HG03460 (cell line): ENCODE results near the gene NDUFV3.
"Not testable (repeated sequence)": the region's sequence is repeated elsewhere in the genome, so short reads cannot be mapped to it uniquely, and the experiment has no call there.

Experiments used
- ATAC-seq: cut with Tn5 transposase; IDR thresholded peaks from one replicate; pipeline ENCODE4 v1.9.1; 2021; ENCODE audit not compliant: unreplicated experiment

Gene NDUFV3

DNA sequence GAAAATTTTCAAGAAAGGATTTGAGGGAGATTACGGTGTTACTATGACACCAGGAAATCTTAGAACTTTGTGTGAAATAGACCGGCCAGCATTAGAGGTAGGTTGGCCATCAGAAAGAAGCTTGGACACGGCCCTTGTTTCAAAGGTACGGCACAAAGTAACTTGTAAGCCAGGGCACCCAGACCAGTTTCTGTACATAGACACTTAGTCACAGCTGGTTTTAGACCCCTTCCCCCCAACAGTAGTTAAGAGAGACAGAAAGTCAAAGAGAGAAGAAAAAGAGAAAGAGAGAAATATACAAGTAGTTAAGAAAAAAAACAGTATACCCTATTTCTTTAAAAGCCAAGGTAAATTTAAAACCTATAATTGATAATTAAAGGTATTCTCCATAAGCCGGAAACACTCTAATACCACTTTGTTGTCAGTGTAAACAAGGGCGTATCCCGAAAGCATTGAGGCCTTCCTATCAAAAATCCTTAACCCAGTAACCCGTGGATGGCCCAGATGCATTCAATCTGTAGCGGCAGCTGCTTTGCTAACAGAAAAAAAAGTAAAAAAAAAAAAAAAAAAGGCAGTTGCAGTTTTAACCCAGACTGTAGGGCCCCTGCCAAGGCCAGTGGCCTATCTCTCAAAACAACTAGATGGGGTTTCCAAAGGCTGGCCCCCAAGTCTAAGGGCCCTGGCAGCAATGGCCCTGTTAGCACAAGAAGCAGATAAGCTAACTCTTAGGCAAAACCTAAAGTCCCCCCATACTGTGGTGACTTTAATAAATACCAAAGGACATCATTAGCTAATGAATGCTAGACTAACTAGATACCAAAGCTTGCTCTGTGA is 40.2 kb downstream of the NDUFV3 start:
- not testable (repeated sequence) for ATAC-seq

DNA sequence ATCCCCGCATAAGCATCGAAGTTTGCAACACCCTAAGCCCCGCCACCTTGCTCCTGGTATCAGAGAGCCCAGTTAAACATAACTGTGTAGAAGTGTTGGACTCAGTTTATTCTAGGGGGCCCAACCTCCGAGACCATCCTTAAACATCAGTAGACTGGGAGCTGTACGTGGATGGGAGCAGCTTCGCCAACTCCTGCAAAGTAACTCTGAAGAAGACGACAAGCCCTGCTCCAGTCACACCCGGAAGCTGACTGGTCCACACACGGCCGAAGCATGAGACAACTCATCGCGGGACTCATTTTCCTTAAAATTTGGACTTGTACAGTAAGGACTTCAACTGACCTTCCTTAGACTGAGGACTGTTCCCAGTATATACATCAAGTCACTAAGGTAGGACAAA is 40.9 kb downstream of the NDUFV3 start:
- ATAC-seq = not testable (repeated sequence)

DNA sequence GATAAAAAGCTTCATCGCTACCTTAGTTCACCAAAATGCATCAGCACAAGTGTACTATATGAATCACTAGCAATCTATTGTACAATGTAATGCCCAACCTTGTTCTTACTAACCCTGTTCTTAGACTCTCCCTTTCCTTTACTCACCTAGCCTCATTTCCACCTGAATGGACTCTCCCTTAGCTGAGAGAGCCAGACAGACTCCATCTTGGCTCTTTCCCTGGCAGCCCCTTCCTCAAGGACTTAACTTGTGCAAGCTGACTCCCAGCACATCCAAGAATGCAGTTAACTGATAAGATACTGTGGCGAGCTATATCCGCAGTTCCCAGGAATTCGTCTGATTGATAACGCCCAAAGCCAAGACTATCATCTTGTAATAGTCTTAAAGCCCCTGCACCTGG is 43.3 kb downstream of the NDUFV3 start:
- ATAC-seq = not testable (repeated sequence)

DNA sequence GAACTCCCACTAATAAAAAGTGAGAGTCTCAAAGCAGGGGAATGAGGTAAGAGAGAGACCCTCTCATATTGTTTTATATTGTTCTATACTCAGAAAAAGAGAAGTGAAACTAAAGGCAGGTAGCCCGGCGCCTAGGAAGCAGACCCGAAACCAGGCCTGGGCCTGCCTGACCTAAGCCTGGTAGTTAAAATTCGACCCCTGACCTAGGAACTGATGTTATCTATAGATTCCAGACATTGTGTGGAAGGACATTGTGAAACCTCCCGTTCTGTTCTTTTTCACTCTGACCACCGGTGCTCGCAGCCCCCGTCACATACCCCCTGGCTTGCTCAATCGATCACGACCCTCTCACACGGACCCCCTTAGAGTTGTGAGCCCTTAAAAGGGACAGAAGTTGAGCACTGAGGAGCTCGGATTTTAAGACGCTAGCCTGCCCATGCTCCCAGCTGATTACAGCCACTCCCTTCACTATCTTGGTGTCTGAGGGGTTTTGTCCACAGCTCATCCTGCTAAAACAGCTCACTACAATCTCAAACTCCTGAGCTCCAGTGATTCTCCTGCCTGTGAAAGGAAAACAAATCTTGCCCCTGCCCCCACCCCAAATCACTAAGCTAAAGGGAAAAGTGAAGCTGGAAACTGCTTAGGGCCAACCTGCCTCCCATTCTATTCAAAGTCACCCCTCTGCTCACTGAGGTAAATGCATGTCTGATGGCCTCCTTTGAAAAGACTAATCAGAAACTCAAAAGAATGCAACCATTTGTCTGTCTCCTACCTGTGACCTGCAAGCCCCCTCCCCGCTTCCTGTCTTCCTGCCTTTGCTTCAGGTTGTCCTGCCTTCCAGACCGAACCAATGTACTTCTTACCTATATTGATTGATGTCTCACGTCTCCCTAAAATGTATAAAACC is 44.2 kb downstream of the NDUFV3 start:
- ATAC-seq = not testable (repeated sequence)

DNA sequence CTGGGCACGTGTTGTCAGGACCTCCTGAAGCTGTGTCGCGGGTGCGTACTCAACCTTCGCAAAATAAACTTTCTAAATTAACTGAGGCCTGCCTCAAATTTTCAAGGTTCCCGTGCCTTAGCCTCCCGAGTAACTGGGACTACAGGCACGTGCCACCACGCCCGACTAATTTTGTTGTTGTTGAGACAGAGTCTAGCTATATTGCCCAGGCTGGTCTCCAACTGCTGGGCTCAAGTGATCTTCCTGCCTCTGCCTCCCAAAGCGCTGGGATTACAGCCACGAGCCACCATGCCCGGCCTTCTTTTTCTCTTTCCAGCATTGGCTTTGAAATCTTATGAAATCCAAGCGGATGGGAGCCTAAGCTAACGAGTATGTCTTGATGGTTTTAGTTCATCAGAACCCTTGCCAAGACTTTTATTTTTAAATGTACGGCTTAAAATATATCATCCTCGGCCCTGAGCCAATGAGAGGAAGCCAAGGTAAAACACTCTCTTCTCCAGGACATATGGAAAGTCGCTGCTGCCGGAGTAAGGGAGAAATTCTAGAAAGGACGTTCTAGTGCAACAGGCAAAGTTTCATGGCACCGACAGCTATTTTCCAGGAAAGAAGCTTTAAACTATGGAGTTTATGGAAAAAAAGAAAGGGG is 45.0 kb downstream of the NDUFV3 start:
- ATAC-seq = no peak

DNA sequence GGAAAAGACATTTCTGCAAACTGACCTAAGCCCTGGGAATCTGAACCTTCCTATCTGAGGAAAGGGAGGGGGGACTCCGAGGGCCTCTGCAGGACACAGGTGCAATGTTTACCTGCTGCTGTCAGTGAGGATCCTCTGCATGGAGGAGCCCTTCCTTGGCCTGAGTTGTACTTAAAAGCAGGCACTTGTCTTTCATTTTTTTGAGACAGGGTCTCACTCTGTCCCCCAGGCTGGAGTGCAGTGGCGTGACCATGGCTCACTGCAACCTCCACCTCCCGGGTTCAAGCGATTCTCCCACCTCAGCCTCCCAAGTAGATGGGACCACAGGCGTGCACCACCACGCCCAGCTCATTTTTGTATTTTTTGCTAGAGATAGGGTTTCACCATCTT is 45.5 kb downstream of the NDUFV3 start:
- ATAC-seq = not testable (repeated sequence)

DNA sequence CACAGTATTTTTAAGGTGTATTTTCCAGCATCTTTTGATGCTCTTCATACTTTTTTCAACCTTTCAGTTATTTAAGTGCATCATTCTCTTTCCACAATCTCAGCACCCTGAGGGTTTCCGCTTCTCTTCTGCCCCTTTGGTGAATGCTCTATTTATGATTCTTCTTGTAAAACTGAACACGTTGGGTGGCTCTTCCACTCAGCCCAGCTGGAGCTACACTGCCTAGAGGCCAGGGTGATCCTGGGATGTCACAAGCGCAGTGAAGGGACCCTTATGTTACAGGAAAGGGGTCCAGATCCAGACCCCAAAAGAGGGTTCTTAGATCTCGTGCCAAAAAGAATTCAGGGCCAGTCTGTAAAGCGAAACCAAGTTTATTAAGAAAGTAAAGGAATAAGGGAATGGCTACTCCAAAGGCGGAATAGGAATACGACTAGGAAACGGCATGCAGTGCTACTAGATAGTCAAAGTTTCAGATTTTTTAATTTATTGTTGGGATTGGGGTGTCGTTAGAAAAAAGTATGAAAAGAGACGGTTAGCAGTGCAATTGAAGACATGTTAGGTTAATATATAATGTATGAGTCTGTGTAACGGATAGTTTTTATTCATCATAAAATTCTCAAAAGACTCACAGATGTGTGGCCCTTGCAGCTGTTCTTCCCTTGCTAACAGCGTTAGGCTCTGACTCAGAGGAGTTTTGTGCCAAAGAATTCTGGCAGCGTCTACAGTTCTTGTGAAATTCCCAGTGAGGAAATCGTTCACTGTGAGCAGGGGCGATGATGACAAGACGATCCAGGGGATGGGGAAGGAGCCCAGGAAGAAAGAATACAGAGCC is 46.7 kb downstream of the NDUFV3 start:
- ATAC-seq = no peak

DNA sequence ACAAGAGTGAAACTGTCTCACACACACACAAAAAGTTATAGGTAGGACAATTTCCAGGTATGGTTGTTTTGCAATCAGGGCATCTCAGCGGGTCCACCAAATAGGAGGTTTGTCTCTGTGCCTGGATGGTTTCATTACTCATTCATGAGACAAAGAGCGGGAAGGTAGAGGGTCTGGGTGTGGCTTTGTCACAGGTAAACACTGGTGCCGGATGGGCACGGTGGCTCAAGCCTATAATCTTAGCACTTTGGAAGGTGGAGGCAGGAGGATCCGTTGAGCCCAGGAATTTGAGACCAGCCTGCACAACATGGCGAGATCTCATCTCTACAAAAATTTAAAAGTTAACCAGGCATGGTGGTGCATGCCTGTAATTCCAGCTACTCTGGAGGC is 48.6 kb downstream of the NDUFV3 start:
- no peak for ATAC-seq

DNA sequence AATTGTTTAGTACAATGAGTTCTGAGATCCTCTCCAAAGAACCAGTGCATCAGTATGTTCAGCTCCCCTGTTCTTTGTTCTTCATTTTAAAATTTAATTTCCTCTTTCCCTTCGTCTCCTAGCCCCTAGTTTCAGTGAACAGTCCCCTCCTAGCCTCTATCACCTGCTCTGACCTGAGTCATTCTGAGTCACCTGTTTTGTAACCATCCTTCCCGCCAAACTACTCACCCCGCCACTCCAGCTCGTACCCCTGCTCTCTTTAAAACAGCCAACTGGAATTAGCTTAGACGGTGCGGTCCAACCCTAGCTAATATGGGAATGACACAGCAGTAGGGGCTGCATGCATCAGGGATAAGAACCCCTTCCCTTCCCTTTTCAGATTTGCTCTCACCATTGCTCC is 49.1 kb downstream of the NDUFV3 start:
- ATAC-seq = no peak

DNA sequence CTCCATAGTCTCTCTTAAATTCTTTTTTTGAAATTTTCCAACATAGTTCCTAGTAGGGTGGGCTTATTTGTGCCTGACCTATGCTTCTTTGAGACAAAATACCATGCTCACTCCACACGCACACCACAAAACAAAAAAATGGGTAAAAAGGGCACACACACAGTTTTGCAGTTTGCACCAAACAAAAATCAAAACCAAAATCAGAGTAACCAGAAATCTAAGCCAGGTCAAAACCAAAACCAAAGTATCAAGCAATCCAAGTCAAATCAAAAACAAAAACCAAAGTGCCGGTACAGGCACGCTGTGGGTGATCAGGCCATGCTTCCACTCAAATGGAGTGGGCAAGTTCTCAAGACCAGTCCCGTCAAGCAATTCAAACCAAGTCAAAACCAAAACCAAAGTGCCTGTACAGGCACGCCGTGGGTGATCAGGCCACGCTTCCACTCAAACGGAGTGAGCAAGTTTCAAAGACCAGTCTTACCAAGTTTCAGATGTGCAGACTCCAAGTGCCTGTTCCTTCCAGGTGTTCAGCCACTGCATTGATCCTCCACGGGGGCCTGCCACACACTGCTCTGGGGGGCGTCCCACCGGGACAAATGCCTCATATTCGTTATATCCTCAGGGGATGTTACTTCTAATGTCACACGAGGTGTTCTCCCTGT is 56.1 kb downstream of the NDUFV3 start:
- ATAC-seq = not testable (repeated sequence)

DNA sequence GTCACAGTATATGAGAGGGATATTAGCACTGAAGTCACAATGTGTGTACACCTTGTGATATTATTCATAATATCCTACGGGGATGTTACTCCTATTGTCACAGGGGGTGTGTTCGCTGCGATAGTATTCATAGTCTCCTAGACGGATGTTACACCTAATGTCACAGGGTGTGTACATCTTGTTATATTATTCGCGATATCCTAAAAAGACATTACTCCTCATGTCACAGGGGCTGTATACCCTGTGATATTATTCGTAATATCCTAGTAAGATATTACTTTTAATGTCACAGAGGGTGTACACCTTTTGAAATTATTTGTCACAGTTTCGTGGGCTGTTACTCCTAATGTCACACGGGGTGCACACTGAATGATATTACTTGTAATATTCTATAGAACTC is 58.1 kb downstream of the NDUFV3 start:
- not testable (repeated sequence) for ATAC-seq

DNA sequence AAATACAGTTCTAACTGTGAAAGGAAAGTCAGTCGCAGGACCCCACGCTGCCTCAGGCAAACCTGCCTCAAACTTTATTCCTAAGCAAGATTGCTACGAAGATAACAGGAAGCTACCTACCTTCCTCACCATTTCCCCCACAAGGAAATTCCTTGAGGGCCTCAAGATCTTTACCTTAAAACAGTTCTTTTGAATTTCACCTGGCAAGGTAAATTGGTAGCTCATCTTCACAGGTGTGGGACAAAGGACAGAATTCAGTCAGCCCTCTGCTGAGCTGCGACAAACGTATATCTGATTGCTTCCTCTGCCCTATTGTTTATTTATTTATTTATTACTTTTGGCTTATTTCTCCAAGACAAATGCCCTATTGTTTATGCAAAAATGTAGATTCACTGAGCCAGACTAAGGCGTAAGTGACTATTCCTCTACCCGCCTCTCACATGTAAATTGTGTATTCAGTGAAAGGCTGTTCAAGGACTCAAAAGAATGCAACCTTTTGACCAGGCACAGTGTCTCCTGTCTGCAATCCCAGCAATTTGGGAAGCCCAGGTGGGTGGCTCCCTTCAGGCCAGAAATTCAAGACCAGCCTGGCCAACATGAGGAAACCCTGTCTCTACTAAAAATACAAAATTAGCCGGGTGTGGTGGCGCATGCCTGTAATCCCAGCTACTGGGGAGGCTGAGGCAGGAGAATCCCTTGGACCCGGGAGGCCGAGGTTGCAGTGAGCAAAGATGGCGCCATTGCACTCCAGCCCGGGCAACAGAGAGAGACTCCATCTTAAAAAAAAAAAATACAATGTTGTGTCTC is 63.9 kb downstream of the NDUFV3 start:
- ATAC-seq = peak; percentile 92

DNA sequence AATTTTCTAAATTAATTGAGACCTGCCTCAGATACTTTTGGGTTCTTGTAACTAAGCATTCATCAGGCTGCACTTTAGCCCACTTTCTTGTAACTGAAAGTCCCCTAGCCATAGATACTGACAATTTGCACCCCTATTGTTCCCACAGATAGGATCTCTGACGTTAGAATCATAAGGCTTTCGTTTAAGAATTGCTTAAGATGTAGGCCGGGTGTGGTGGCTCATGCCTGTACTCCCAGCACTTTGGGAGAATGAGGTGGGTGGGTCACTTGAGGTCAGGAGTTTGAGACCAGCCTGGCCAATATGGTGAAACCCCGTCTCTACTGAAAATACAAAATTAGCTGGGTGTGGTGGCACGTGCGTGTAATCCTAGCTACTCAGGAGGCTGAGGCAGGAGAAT is 65.0 kb downstream of the NDUFV3 start:
- ATAC-seq = not testable (repeated sequence)

DNA sequence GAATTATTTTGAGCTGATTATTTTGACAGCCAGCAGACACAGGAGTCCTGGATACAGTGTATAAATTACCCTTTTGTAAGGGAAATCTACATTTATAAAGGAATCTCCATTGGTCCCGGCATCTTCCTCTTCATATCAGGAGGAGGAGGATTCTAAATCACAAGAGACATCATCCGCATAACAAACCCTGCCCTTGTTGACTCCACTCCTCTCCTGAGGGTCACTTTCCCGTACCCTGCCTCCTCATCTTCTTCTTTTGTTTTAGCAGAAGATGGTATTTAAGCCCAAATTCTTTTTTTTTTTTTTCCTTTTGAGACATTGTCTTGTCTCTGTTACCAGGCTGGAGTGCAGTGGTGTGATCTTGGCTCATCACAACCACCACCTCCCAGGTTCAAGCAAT is 66.6 kb downstream of the NDUFV3 start:
- ATAC-seq = no peak

DNA sequence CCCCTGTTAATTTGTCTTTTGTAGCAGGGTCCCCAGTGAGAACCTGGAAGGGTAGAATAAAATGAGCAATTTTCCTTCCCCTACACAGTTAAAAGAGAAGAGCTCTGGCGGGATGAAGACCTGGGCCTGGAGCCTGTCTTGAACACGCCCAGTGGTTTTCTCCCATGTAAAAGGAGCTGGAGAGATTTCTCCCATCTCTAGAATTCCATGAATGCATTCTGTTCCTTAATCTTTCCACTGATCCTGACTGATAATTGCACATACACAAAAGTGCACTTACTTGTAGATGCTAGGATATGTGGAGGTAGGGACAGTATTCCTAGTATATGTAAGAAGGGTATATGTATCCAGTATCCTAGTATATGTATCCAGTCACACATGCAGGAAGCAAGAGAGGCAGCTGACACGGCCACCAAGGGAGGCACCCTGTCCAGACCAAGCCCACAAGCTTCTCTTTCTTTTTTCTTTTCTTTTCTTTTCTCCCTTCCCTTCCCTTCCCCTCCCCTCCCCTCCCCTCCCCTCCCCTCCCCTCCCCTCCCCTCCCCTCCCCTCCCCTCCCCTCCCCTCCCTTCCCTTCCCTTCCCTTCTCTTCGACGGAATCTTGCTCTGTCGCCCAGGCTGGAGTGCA is 69.4 kb downstream of the NDUFV3 start:
- ATAC-seq = no peak
